ENCODE measurements around the gene HRK. TPM values are rescaled to one million over a fixed set of nuclear protein-coding genes. Genes with fewer than 3 reads are reported as not detected.

HRK gene
- total RNA-seq, result 0.59 TPM
- long read RNA-seq, full-length matches to known transcripts, result 2 of 2 reads
- long read RNA-seq, partial matches to known transcripts, result 0 of 2 reads
- long read RNA-seq, other reads (novel, unspliced or antisense), result 0 of 2 reads

- no peak for DNase-seq (ENCODE audit: low spot score)
- intact Hi-C loops (cut with DNase I), result loop anchor here (5.0 kb wide), 1 partner anchor 179 kb away; no protein-coding TSS in a partner anchor
Observed at GRCh38 chr12:116881325-116881876, at the start of gene HRK. Gene HRK (minus strand): TSS chr12:116881441. CDS start chr12:116881307, 134 bp downstream.

DNA sequence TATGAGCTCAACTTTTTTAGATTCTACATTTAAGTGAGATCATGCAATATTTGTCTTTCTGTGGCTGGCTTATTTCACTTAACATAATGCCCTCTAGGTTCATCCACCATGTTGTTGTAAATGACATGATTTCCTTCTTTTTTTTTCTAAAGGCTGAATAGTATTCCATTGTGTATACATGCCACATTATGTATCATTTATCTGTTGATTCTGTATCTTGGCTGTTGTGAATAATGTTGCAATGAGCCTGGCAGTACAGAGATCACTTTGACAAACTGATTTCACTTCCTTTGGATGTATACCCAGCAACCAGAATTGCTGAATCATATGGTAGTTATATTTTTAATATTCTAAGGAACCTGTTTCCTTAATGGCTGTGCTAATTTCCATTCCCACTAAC lies 48.6 kb upstream of the HRK start:
- intact Hi-C loops (cut with DNase I), result no loop called here

DNA sequence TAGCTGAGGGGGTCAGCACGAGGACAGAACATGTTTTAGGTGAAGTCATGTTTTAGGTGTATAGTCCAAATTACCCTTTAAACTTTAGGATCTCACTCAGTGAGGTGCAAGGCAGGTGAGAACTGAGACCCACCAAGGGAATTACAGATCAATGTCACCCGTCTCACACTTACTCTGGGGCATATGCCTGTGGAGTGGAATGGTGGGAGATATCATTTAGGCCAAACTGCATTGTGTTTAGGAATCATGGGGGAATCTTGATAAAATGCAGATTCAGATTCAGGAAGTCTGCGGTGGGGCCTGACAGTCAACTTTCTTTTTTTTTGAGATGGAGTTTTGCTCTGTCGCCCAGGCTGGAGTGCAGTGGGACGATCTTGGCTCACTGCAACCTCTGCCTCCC lies 47.3 kb upstream of the HRK start:
- intact Hi-C loops (cut with DNase I), result no loop called here
- no peak for DNase-seq (ENCODE audit: low spot score)

More for the DNA sequence above, 48.6 kb upstream of the HRK start:
- no peak for DNase-seq (ENCODE audit: low spot score)

DNA sequence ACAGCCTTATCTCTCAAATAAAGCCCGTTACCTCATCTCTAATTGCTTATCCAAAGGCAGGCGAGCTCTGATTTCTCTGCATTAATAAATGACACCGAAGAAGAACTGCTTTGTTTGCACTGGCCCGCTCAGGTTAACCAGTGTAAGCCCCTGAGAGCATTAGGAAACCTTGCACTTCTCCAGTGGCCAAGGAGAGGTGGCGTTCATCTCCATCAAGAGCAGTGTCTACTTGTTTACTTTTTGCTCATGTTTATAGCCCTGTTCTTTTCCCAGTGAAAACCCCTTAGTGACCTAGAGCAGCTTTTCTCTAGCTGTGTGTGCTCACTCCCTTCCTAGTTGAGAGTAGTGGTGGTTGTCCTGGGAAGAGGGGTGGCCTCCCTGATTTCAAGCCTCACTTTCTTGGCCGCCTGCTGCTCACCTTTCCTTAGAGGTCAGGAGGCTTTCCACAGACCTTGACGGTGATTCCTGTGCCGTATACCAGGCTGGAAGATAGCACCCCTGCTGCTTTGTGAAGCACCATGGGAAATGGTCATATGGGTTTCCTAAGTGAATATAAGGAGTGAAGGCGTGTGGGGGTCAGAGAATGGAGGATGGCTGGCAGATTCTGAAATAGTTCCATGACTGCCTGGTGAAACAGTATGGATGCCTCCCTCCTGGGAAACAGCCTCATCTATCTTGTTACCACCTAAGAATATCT lies 46.2 kb upstream of the HRK start:
- no peak for DNase-seq (ENCODE audit: low spot score)
- intact Hi-C loops (cut with DNase I), result no loop called here

DNA sequence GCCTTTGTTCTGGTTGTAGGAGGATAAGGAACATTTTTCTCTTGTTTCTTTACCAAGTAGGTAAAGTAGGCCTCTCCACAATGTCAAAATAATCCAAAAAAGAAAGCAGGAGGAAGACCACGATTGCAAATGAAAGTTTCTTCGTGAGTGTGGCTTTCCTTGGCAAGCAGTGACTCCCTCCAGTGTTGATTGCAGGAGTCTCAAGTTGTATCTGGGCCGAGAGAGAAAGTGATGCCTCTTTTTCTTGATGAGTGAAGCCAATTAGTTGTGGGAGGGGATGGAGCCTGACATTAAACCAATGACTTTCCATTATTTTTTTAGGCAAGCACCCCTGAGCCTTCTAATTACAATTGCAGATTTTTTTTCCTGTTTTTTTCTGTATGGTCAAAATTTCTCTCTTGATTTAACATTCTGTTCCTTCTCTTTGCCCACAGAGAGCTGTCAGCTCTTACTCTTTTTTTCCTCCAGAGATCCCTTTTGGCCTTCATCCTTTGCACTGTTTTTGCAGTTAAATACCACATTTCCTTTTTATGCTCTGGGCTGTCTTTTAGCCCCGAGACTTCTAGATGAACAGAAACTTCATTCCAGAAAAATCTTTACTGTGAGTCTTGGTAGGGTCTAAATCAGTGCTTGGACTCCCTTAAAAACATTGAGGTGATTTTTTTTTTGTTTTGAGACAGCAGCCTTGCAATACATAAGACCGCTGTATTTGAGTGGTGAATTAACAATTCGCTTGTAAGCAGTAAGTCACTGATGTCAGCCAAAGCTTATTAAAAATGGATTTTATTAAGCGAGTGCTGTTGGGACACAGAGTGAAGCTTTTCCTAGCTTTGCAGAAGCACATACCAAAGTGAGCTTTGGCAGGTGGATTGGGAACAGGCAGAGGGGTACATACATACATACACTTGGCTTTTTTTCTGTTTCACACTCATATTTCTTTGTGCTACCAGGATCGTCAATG lies 45.3 kb upstream of the HRK start:
- intact Hi-C loops (cut with DNase I), result no loop called here
- DNase-seq (ENCODE audit: low spot score), result no peak

- intact Hi-C loops (cut with DNase I), result no loop called here
- no peak for DNase-seq (ENCODE audit: low spot score)
Observed at GRCh38 chr12:116924558-116925453, 43.6 kb upstream of the HRK start.

GRCh38 chr12:116922194-116922897 lies 41.1 kb upstream of the HRK start:
- no peak for DNase-seq (ENCODE audit: low spot score)
- intact Hi-C loops (cut with DNase I), result no loop called here

GRCh38 chr12:116920939-116921338 lies 39.7 kb upstream of the HRK start:
- intact Hi-C loops (cut with DNase I), result no loop called here

GRCh38 chr12:116919706-116920485 lies 38.7 kb upstream of the HRK start:
- intact Hi-C loops (cut with DNase I), result no loop called here
- no peak for DNase-seq (ENCODE audit: low spot score)

More at GRCh38 chr12:116920939-116921338, 39.7 kb upstream of the HRK start:
- DNase-seq (ENCODE audit: low spot score), result no peak

DNA sequence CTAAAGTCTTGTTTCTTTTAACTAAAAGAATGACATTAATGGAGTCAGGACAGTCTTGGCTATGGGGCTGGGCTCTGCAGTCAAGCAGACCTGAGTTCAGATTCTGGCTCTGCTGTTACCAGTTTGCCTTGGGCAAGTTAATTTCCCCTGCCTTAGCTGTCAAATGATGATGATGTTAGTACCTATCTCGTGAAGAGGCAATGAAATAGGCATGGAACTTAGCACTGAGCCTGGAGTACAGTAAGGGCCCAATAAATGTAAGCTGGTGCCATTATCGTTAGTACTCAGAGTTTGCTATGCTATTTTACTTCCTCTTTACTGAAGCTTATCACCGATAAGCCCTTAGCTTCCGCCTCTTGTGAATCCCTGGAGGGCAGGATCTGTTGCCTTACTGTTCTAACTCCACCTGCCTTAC lies 38.0 kb upstream of the HRK start:
- intact Hi-C loops (cut with DNase I), result no loop called here
- DNase-seq (ENCODE audit: low spot score), result no peak

DNA sequence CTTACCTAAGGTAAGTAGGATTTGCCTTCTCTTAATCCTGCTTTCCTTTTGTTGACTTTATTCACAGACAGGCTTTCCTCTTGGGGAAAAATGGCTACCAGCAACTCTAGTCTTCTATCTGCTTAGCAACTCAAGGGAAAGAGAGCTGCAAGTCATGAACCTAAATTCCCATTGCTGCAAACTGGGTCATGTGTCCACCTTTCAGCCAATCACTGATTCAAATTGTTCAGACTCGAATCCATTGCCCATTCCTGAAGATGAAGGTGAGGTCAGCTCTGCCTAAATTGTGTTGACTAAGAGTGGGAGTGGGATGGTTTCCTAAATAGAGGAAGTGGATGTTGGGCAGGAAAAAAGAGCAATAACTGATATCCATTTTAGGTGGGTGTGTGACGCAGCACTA lies 37.2 kb upstream of the HRK start:
- intact Hi-C loops (cut with DNase I), result no loop called here
- DNase-seq (ENCODE audit: low spot score), result no peak

GRCh38 chr12:116916714-116917114 lies 35.5 kb upstream of the HRK start:
- DNase-seq (ENCODE audit: low spot score), result no peak
- intact Hi-C loops (cut with DNase I), result no loop called here

DNA sequence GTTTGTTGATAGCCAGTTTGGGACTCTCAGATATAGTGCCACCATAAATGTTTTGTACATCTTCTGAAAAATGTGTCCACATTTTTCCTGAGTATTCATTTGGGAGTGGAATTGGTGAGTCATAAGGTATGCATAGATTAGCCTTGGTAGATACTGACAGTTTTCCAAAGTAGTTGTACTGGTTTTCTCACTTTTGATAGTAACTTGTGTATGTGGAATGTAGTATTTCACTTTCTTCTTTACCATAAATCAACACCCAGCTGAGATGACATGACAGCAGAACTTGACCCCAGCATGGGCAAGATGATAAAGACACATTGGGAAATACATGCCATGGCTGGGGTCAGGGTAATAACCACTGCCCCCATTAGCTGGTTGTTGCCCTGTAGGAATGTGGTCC lies 34.9 kb upstream of the HRK start:
- no peak for DNase-seq (ENCODE audit: low spot score)
- intact Hi-C loops (cut with DNase I), result no loop called here

DNA sequence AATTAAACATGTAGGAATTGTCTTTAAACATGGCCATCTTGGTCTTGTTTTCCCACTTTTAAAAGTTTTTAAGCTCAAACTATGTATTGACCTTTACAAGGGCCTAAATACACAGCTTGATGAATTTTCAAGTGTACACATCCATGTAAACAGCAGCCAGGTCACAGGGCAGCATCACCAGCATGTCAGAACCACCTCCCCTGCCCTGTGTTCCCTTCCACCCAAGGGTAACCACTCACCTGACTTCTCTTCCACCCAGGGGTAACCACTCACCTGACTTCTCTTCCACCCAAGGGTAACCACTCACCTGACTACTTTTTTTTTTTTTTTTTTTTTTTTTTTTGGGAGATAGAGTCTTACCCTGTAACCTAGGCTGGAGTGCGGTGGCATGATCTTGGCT lies 34.1 kb upstream of the HRK start:
- DNase-seq (ENCODE audit: low spot score), result no peak
- intact Hi-C loops (cut with DNase I), result no loop called here

DNA sequence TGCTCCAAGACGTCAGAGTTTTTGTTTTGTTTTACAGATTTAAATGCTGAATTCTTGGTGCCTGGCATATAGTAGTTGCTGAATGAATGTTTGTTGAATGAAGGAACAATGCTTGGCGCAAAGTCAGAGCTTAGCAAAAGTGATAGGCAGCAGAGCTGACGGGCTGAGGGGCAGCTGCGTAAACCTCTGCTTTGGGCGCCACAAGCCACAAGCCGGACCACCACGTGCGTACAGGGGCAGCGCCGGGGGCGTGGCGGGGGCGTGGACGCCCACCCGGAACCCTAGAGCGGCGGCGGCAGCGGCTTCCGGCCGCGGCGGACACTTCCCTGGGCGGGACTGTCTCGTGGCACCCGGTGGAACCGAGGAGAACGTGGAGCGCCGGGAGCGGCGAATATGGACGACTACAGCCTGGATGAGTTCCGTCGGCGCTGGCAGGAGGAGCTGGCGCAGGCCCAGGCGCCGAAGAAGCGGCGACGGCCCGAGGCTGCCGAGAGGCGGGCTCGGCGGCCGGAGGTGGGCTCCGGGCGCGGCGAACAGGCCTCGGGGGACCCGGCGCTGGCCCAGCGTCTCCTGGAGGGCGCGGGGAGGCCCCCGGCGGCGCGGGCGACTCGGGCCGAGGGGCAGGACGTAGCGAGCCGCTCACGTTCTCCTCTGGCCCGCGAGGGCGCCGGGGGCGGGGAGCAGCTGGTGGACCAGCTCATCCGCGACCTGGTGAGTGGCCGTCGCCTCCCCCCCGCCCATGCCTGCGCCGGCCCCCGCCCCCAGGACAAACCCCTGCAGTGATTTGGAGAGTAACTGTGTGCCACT lies 29.6 kb upstream of the HRK start, which contains the start of gene FBXW8:
FBXW8 (plus strand) TSS at position 306 of the 807 bp plus-strand sequence; CDS start at position 394, 88 bp downstream.
- intact Hi-C loops (cut with DNase I), result no loop called here
- DNase-seq (ENCODE audit: low spot score), result peak; percentile 84

DNA sequence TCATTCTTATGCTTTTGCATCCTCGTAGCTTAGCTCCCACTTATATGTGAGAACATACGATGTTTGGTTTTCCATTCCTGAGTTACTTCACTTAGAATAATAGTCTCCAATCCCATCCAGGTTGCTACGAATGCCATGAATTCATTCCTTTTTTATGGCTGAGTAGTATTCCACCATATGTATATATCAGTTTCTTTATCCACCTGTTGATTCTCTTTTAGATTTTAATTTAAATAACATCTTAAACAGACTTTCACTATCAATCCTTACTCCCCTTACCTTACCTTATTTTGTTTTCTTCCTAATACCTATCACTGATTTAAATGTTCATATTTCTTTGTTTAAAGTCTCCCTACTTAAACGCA lies 29.0 kb upstream of the HRK start:
- DNase-seq (ENCODE audit: low spot score), result no peak
- intact Hi-C loops (cut with DNase I), result no loop called here

DNA sequence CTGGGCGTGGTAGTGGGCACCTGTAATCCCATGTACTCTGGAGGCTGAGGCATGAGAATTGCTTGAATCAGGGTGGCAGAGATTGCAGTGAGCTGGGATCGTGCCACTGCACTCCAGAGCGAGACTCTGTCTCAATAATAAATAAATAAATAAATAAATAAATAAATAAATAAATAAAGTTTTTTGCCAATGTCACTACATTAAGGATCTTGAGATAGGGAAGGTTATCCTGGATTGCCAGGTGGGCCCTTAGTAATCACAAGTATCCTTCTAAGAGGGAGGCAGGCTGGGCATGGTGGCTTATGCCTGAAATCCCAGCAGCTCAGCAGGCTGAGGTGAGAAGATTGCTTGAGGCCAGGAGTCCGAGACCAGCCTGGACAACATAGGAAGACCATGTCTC lies 25.0 kb upstream of the HRK start:
- no peak for DNase-seq (ENCODE audit: low spot score)
- intact Hi-C loops (cut with DNase I), result no loop called here
